Measurements from ENCODE around the gene TNIK.

DNA sequence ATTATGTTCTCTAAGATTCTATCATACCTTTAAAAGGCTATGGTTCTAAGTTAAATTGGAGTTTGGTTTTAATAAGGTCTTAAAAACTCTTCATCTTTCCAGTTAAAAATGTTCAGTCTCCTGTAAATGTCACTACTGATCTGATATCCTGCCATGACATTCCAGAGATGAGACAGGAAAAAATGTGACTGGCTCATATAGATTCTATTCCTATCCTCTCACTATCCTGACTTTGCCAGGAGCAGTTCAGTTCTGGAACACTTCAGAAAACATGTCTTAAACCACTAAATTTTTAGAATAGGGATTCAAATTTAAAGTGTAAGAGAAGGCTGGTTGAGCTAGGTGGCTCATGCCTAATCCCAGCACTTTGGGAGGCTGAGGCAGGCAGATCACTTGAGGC lies 170.9 kb downstream of the TNIK start:
- TF ChIP-seq POLR2A (IDR thresholded peaks at IDR 0.05; ENCODE audit: low read depth, low read length), result no peak
- TF ChIP-seq TAF1 (IDR thresholded peaks at IDR 0.05; ENCODE audit: borderline replicate concordance, low read depth, low read length), result no peak
- no peak for TF ChIP-seq POLR2AphosphoS5 (IDR thresholded peaks at IDR 0.05; ENCODE audit: low read depth, low read length)

All from GM12892 (cell line).